HG03139 (cell line): ENCODE data around the gene HYOU1.
"Not testable (repeated sequence)": the region's sequence is repeated elsewhere in the genome, so short reads cannot be mapped to it uniquely, and the experiment has no call there.

ENCODE experiments used
- ATAC-seq: cut with Tn5 transposase; IDR thresholded peaks from one replicate; pipeline ENCODE4 v1.9.1; 2021; ENCODE audit not compliant: unreplicated experiment

The HYOU1 gene

GRCh38 chr11:119057000-119057769 lies at the start of gene HYOU1:
Gene HYOU1, minus strand, starts transcription at chr11:119057205. Its CDS starts 1,045 bp downstream, at chr11:119056160.
- peak; percentile 87 for ATAC-seq

- ATAC-seq = no peak
Measured at GRCh38 chr11:119103793-119104192, 46.8 kb upstream of the HYOU1 start.

- not testable (repeated sequence) for ATAC-seq
Measured at GRCh38 chr11:119103161-119103664, 46.2 kb upstream of the HYOU1 start.

GRCh38 chr11:119101759-119102423 lies 44.9 kb upstream of the HYOU1 start, which contains the start of gene DPAGT1:
Gene DPAGT1, minus strand, starts transcription at chr11:119101853. Its CDS starts 198 bp downstream, at chr11:119101655.
- peak; percentile 72 for ATAC-seq

- peak; percentile 22 for ATAC-seq
Measured at GRCh38 chr11:119100994-119101758, 44.2 kb upstream of the HYOU1 start.

GRCh38 chr11:119100246-119100970 lies 43.4 kb upstream of the HYOU1 start:
- no peak for ATAC-seq

GRCh38 chr11:119099711-119100110 lies 42.7 kb upstream of the HYOU1 start:
- ATAC-seq = no peak

- peak; percentile 79 for ATAC-seq
Measured at GRCh38 chr11:119095066-119095880, 38.3 kb upstream of the HYOU1 start.

- ATAC-seq = peak; percentile 26
Measured at GRCh38 chr11:119094816-119095065, 37.7 kb upstream of the HYOU1 start.

GRCh38 chr11:119093942-119094815 lies 37.2 kb upstream of the HYOU1 start:
- ATAC-seq = peak; percentile 6

- ATAC-seq = no peak
Measured at GRCh38 chr11:119092880-119093842, 36.2 kb upstream of the HYOU1 start.

- no peak for ATAC-seq
Measured at GRCh38 chr11:119091966-119092879, 35.2 kb upstream of the HYOU1 start.

GRCh38 chr11:119091178-119091577 lies 34.2 kb upstream of the HYOU1 start:
- no peak for ATAC-seq

GRCh38 chr11:119089319-119089718 lies 32.3 kb upstream of the HYOU1 start:
- ATAC-seq = no peak

GRCh38 chr11:119088406-119088805 lies 31.4 kb upstream of the HYOU1 start:
- ATAC-seq = no peak

GRCh38 chr11:119087747-119088241 lies 30.8 kb upstream of the HYOU1 start:
- ATAC-seq = no peak

- ATAC-seq = no peak
Measured at GRCh38 chr11:119087123-119087522, 30.1 kb upstream of the HYOU1 start.
